ENCODE measurements around the gene ABTB2. TPM values are rescaled to one million over a fixed set of nuclear protein-coding genes. Genes with fewer than 3 reads are reported as not detected.

Gene ABTB2
- total RNA-seq, 2 donors from 2014 or later, result 0.45 to 2.5 TPM

GRCh38 chr11:34147581-34147980 lies 210.2 kb downstream of the ABTB2 start:
- Mint-ChIP-seq H3K4me3 (no peak overlapping the region), H3K27ac (no peak overlapping the region), H3K9me3 (no peaks in the 10 kb centered on the region), H3K27me3 (no peaks in the 10 kb centered on the region), H3K4me1 (no peaks in the 10 kb centered on the region), H3K36me3 (ENCODE audit: low read depth) (peaks cover 83% of the 10 kb centered on the region)
- ATAC-seq (replicated peaks), result no peak

GRCh38 chr11:34146866-34147265 lies 210.9 kb downstream of the ABTB2 start:
- Mint-ChIP-seq H3K36me3 (ENCODE audit: low read depth) (peaks cover 90% of the 10 kb centered on the region), H3K27ac (no peak overlapping the region), H3K4me1 (no peaks in the 10 kb centered on the region), H3K9me3 (no peaks in the 10 kb centered on the region), H3K4me3 (no peak overlapping the region), H3K27me3 (no peaks in the 10 kb centered on the region)
- ATAC-seq (replicated peaks), result no peak

DNA sequence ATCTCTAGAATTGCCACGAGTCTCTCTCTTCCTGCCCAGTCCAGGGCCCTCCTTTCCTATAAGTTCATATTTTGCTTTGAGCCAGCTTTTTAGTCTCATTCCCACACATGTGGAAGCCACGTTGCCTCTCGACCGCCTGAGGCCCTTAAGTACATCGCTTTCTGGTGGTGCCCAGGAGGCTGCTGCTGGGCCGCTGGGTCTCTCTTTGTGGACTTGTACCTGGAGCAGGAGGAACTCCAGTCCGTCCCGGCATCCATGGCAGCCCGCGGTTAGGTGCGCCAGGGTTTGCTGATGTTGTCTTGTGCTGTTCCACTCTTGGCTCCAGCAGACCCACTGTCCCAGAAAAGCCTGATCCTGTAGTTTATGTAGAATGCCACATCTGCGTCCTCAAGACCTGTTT lies 211.4 kb downstream of the ABTB2 start:
- no peaks in the 10 kb centered on the region for H3K4me1 Mint-ChIP-seq
- no peak for ATAC-seq (replicated peaks)
- no peaks in the 10 kb centered on the region for H3K27me3 Mint-ChIP-seq
- H3K36me3 Mint-ChIP-seq (ENCODE audit: low read depth), result peaks cover 95% of the 10 kb centered on the region
- H3K4me3 Mint-ChIP-seq, result no peak overlapping the region
- H3K9me3 Mint-ChIP-seq, result no peaks in the 10 kb centered on the region
- H3K27ac Mint-ChIP-seq, result no peak overlapping the region

GRCh38 chr11:34145847-34146381 lies 211.9 kb downstream of the ABTB2 start:
- Mint-ChIP-seq H3K4me1 (no peaks in the 10 kb centered on the region), H3K27ac (no peak overlapping the region), H3K36me3 (ENCODE audit: low read depth) (peaks cover 99% of the 10 kb centered on the region), H3K27me3 (no peaks in the 10 kb centered on the region), H3K9me3 (no peaks in the 10 kb centered on the region), H3K4me3 (no peak overlapping the region)
- ATAC-seq (replicated peaks), result no peak

DNA sequence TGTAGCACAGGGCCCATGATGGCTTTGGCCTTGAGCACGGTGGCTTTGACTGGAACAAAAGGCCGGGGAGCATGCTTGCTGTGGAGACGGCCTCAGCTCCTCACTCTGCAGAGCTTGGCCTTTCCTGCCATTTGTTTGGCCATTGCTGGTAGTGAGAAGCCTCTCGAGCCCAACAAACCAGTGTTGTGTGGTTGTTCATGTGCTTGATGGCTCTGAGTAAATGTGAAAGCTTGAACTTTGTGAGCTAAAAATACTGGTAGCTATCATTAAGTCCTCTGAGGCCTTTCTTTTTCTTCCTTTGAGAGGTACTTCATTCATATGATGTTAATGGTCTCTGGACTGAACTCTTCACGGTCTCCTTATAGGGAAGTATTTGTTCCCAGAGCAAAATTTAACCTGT lies 212.7 kb downstream of the ABTB2 start:
- no peak for ATAC-seq (replicated peaks)
- H3K27ac Mint-ChIP-seq, result no peak overlapping the region
- H3K36me3 Mint-ChIP-seq (ENCODE audit: low read depth), result peaks cover 99% of the 10 kb centered on the region
- H3K4me3 Mint-ChIP-seq, result no peak overlapping the region
- no peaks in the 10 kb centered on the region for H3K4me1 Mint-ChIP-seq
- no peaks in the 10 kb centered on the region for H3K9me3 Mint-ChIP-seq
- no peaks in the 10 kb centered on the region for H3K27me3 Mint-ChIP-seq

- H3K4me3 Mint-ChIP-seq, result no peak overlapping the region
These were observed 214.8 kb downstream of the ABTB2 start for GRCh38 chr11:34143048-34143447.

DNA sequence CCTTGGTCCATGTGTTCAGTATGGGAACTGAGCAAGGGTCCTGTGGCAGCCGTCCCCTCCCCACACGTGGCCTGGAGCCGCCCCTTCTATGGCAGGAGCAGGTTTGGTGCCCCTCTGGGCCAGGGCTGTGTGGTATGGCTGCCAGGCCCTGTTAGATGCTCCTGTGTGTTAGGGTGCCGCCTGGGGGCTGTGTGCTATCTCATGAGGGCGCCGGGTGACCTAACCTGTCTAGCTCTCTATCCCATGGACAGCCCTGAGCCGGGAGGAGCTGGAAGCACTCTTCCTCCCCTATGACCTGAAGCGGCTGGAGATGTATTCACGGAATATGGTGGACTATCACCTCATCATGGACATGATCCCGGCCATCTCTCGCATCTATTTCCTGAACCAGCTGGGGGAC lies 217.7 kb downstream of the ABTB2 start:
- H3K36me3 Mint-ChIP-seq (ENCODE audit: low read depth), result peaks cover 100% of the 10 kb centered on the region
- ATAC-seq (replicated peaks), result no peak
- H3K4me1 Mint-ChIP-seq, result peaks cover 4% of the 10 kb centered on the region

More at GRCh38 chr11:34143048-34143447, 214.8 kb downstream of the ABTB2 start:
- Mint-ChIP-seq H3K36me3 (ENCODE audit: low read depth) (peaks cover 100% of the 10 kb centered on the region), H3K27me3 (no peaks in the 10 kb centered on the region), H3K9me3 (no peaks in the 10 kb centered on the region), H3K27ac (no peak overlapping the region), H3K4me1 (no peaks in the 10 kb centered on the region)
- no peak for ATAC-seq (replicated peaks)

DNA sequence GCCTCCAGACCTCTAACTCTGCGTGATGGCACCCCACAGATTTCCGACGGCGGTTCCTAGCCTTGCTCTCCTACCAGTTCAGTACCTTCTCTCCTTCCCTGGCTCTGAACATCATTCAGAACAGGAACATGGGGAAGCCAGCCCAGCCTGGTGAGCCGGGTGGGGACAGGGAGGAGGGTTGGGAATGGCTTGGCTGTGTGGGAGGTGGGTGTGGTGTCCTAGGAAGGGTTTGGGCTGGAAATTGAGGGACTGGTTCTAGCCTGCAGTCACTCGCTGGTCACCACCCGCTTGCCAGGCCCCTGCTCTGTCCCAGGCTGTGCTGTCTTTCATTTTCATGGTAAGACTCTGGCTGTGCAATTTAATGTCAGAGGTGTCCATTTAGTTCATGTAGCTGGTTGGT lies 218.5 kb downstream of the ABTB2 start:
- no peaks in the 10 kb centered on the region for H3K27me3 Mint-ChIP-seq
- no peaks in the 10 kb centered on the region for H3K9me3 Mint-ChIP-seq
- H3K4me1 Mint-ChIP-seq, result peaks cover 4% of the 10 kb centered on the region
- no peak for ATAC-seq (replicated peaks)
- no peak overlapping the region for H3K27ac Mint-ChIP-seq
- peaks cover 100% of the 10 kb centered on the region for H3K36me3 Mint-ChIP-seq (ENCODE audit: low read depth)
- no peak overlapping the region for H3K4me3 Mint-ChIP-seq

More for the DNA sequence above, 217.7 kb downstream of the ABTB2 start:
- Mint-ChIP-seq H3K4me3 (no peak overlapping the region), H3K9me3 (no peaks in the 10 kb centered on the region), H3K27me3 (no peaks in the 10 kb centered on the region), H3K27ac (no peak overlapping the region)

- Mint-ChIP-seq H3K27me3 (no peaks in the 10 kb centered on the region), H3K4me1 (peaks cover 4% of the 10 kb centered on the region), H3K9me3 (no peaks in the 10 kb centered on the region), H3K27ac (no peak overlapping the region), H3K36me3 (ENCODE audit: low read depth) (peaks cover 100% of the 10 kb centered on the region), H3K4me3 (no peak overlapping the region)
- ATAC-seq (replicated peaks), result no peak
These were observed 221.4 kb downstream of the ABTB2 start for GRCh38 chr11:34136420-34136819.

- no peaks in the 10 kb centered on the region for H3K27me3 Mint-ChIP-seq
- H3K36me3 Mint-ChIP-seq (ENCODE audit: low read depth), result peaks cover 100% of the 10 kb centered on the region
- H3K9me3 Mint-ChIP-seq, result no peaks in the 10 kb centered on the region
- H3K27ac Mint-ChIP-seq, result peak overlapping the region; percentile 65
- no peak overlapping the region for H3K4me3 Mint-ChIP-seq
- peaks cover 4% of the 10 kb centered on the region for H3K4me1 Mint-ChIP-seq
- ATAC-seq (replicated peaks), result peak; percentile 82
These were observed 222.4 kb downstream of the ABTB2 start for GRCh38 chr11:34135439-34135838.

DNA sequence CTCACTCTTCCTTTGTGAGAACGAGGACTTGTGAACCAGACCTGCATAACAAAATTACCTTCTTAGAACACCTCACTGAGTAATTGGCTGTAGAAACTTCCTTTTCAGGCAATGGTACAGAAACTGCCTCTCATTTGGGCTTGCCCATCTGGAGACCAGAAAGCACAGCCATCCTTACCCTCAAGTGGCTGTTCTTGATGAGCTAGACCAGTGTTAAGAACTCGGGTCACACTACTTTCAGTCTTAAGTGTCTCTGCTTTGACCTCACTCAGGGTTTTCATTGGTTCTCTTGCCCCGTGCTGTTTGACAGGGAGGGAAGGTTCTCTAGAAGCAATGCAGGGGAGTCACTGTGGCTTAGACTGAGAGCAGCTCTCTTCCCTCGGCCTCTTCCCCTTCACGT lies 223.0 kb downstream of the ABTB2 start:
- Mint-ChIP-seq H3K27me3 (no peaks in the 10 kb centered on the region), H3K9me3 (no peaks in the 10 kb centered on the region), H3K4me1 (peaks cover 4% of the 10 kb centered on the region), H3K4me3 (no peak overlapping the region), H3K36me3 (ENCODE audit: low read depth) (peaks cover 100% of the 10 kb centered on the region), H3K27ac (no peak overlapping the region)
- ATAC-seq (replicated peaks), result peak; percentile 73

DNA sequence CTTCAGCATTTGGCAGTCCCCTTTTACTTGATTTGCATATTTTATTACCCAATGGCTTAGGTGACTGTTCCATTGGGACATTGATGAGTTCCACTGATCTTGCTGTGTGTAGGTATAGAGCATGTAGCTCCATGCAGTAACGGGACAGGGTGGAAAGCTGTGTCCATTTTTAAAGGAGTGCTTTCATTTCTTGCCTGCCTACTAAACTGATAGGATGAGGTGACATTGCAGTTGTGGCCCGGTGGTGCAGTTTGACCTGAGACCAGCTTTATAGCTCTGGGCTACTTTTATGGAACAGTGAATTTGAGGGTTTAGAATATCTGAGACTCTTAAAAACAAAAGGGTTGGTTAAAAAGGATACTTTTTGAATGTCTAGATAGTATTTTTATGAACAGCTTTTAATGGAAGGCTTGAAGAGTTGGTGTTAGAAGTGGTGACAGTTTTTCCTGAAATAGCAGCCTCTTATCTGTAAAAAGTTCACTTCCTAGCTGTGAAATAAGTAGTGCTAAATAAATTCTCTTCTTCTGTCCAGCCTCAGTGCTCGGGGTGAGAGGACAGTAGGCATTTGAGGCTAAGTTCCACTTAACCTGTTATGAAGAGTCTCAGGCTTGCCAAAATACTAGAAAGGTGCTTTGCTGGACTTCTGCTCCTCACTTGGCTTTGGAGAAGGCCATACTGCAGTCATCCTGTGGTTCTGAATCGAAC lies 225.4 kb downstream of the ABTB2 start:
- Mint-ChIP-seq H3K36me3 (ENCODE audit: low read depth) (peaks cover 100% of the 10 kb centered on the region), H3K4me1 (peaks cover 4% of the 10 kb centered on the region), H3K27ac (no peak overlapping the region), H3K27me3 (no peaks in the 10 kb centered on the region), H3K4me3 (no peak overlapping the region), H3K9me3 (no peaks in the 10 kb centered on the region)
- no peak for ATAC-seq (replicated peaks)

GRCh38 chr11:34128824-34129223 lies 229.0 kb downstream of the ABTB2 start:
- no peak overlapping the region for H3K27ac Mint-ChIP-seq
- no peak overlapping the region for H3K4me3 Mint-ChIP-seq
- no peaks in the 10 kb centered on the region for H3K4me1 Mint-ChIP-seq
- peaks cover 100% of the 10 kb centered on the region for H3K36me3 Mint-ChIP-seq (ENCODE audit: low read depth)
- H3K9me3 Mint-ChIP-seq, result no peaks in the 10 kb centered on the region
- H3K27me3 Mint-ChIP-seq, result no peaks in the 10 kb centered on the region
- no peak for ATAC-seq (replicated peaks)

- Mint-ChIP-seq H3K27ac (no peak overlapping the region), H3K4me1 (no peaks in the 10 kb centered on the region), H3K27me3 (no peaks in the 10 kb centered on the region), H3K36me3 (ENCODE audit: low read depth) (peaks cover 100% of the 10 kb centered on the region), H3K4me3 (no peak overlapping the region), H3K9me3 (no peaks in the 10 kb centered on the region)
- ATAC-seq (replicated peaks), result no peak
These were observed 230.6 kb downstream of the ABTB2 start for GRCh38 chr11:34126959-34127848.
